ENCODE results near the gene SPECC1L.

DNA sequence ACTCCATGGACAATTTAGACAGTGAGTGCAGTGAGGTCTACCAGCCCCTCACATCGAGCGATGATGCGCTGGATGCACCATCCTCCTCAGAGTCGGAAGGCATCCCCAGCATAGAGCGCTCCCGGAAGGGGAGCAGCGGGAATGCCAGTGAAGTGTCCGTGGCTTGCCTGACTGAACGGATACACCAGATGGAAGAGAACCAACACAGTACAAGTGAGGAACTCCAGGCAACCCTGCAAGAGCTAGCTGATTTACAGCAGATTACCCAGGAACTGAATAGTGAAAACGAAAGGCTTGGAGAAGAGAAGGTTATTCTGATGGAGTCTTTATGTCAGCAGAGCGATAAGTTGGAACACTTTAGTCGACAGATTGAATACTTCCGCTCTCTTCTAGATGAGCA, 51.4 kb downstream of the SPECC1L start:
- TF ChIP-seq POLR2AphosphoS5 (IDR thresholded peaks at IDR 0.05) (no peak), POLR2A (IDR thresholded peaks at IDR 0.05) (no peak), EP300 (IDR thresholded peaks at IDR 0.05) (no peak)
- TF ChIP-seq, protein P1, sequence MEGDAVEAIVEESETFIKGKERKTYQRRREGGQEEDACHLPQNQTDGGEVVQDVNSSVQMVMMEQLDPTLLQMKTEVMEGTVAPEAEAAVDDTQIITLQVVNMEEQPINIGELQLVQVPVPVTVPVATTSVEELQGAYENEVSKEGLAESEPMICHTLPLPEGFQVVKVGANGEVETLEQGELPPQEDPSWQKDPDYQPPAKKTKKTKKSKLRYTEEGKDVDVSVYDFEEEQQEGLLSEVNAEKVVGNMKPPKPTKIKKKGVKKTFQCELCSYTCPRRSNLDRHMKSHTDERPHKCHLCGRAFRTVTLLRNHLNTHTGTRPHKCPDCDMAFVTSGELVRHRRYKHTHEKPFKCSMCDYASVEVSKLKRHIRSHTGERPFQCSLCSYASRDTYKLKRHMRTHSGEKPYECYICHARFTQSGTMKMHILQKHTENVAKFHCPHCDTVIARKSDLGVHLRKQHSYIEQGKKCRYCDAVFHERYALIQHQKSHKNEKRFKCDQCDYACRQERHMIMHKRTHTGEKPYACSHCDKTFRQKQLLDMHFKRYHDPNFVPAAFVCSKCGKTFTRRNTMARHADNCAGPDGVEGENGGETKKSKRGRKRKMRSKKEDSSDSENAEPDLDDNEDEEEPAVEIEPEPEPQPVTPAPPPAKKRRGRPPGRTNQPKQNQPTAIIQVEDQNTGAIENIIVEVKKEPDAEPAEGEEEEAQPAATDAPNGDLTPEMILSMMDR (IDR thresholded peaks at IDR 0.05): no peak

Measured in stomach (tissue), 4 donors.